ENCODE results near the gene POM121C. TPM values are rescaled to one million over a fixed set of nuclear protein-coding genes. Genes with fewer than 3 reads are reported as not detected.
"Not testable (repeated sequence)": the region's sequence is repeated elsewhere in the genome, so short reads cannot be mapped to it uniquely, and the experiment has no call there.

Gene POM121C
- 10 to 100 TPM; 28.8 to 31.4 TPM for total RNA-seq
- long read RNA-seq, donor 1, partial matches to known transcripts: 11 of 22 reads
- long read RNA-seq, donor 1, other reads (novel, unspliced or antisense): 11 of 22 reads
- long read RNA-seq, donor 2, partial matches to known transcripts: 17 of 23 reads
- long read RNA-seq, donor 2, other reads (novel, unspliced or antisense): 6 of 23 reads

DNA sequence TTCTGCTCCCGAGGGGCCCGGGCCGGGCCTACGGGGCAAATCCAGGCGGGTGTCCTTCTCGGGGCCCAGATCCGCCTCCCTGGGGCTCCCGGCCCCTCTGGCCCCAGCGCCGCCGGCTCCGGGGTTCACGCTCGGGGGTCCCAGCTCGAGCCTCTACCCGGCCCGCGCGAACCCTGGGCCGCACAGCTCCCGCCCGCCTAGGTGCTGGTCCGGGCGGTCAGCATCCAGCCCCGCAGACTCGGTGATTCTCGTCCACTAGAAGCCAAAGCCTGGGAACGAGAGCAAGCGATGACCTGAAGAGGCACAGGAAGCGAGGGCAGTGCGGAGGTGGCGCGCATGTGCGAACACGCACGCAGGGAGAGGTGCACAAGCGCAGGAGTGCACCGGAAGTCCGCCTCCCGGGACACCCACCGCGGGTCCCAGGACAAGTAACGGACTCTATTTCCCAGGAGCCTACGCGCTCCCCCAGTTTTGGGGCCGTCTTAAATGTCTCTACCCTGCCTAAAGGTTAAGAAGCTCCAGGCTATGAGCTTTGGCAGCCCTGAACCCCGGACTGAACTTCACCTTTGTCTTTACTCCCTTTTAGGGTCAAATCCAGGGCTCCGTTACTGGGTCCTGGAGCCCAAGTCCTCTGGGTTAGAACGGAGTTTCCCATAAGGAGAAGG, at the start of gene POM121C:
Gene POM121C (minus strand): TSS at position 321 of the 665 bp plus-strand sequence. CDS start 44,803 bp downstream, outside the sequence.
- intact Hi-C loops (cut with DNase I): not testable (repeated sequence)

GRCh38 chr7:75534727-75535307, 48.7 kb upstream of the POM121C start:
- intact Hi-C loops (cut with DNase I): no loop called here

More for the DNA sequence above, at the start of gene POM121C:
- DNase-seq (ENCODE audit: low spot score): peak; percentile 97

DNA sequence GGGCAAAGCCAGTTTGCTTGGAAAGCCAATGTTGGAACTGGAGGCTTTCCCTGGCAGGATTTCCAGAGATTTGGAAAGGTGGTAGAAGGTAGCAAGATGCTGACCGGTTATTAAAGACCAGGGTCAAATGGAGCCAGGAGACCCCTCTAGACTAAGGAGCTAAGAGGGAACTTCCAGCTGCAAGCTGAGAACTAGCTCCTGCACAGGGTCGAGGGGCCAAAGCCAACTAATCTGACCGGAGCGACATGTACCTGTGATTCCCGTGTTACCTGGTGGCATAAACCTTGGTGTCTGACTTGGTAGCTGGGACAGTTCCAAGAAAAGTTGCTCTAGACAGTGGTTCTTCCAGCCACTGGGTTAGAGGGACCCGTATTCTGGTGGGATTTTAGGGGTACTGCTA, 47.8 kb upstream of the POM121C start:
- peak; percentile 19 for DNase-seq (ENCODE audit: low spot score)
- intact Hi-C loops (cut with DNase I): no loop called here

More at GRCh38 chr7:75534727-75535307, 48.7 kb upstream of the POM121C start:
- DNase-seq (ENCODE audit: low spot score): no peak

- peak; percentile 24 for DNase-seq (ENCODE audit: low spot score)
Measured at GRCh38 chr7:75532639-75533038, 46.5 kb upstream of the POM121C start.

GRCh38 chr7:75531359-75531821, 45.3 kb upstream of the POM121C start:
- peak; percentile 28 for DNase-seq (ENCODE audit: low spot score)
- intact Hi-C loops (cut with DNase I): no loop called here

More at GRCh38 chr7:75532639-75533038, 46.5 kb upstream of the POM121C start:
- intact Hi-C loops (cut with DNase I): no loop called here

DNA sequence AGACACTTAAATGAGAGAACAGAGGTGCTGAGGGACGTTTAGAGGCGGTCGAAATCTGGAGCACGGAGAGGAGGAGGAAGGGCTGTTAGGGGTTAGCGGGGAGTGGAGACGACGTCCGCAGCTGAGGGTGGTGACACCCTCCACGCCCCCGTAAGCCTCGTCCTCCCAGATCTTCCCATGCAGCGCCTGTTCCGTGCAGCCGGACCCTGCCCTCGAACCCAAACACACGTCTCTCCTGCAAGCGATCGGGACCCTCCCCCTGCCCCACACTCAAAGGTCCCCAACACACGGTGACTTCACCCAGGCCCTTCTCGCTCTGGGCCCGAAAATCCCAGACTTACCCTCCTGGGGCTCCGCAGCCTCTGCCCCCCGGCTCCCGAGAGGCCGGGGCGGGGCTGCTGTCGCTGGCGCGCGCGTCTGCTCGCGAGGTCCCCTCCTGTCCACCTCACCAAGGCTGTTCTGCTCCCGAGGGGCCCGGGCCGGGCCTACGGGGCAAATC, 41.2 kb upstream of the POM121C start:
- peak; percentile 78 for DNase-seq (ENCODE audit: low spot score)
- intact Hi-C loops (cut with DNase I): not testable (repeated sequence)

DNA sequence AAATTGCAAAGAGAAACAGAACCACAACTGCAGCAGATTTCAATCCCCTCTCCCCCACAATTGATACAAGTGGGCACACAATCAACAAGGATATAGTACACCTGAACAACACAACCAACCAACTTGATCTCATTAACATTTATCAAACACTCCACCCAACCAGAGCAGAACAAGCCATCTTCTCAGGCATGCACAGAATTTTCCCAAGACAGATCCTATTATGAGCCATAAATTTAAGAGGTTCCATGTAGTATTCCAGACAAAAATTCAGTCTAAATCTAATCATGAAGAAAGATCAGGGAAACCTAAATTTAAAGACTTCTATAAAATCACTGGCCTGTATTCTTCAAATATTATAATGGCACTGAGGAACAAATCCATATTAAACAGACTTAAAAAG, 35.6 kb upstream of the POM121C start:
- DNase-seq (ENCODE audit: low spot score); intact Hi-C loops (cut with DNase I): not testable (repeated sequence)

DNA sequence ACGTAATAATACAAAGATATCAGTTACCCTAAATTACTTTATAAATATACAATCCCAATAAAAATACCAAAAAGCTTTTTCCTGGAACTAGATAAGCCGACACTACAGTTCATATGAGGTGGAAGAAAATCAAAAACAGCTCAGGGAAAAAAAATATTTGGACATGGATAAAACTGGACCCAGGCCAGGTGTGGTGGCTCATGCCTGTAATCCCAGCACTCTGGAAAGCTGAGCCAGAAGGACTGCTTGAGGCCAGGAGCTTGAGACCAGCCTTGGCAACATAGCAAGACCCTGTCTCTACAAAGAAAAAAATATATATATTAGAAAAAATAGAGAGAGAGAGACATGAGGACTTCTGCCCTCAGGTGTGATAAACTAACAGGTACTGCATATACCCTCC, 32.7 kb upstream of the POM121C start:
- intact Hi-C loops (cut with DNase I): not testable (repeated sequence)

GRCh38 chr7:75509033-75509432, 22.9 kb upstream of the POM121C start:
- intact Hi-C loops (cut with DNase I); DNase-seq (ENCODE audit: low spot score): not testable (repeated sequence)

More for the DNA sequence above, 32.7 kb upstream of the POM121C start:
- peak; percentile 32 for DNase-seq (ENCODE audit: low spot score)

- DNase-seq (ENCODE audit: low spot score); intact Hi-C loops (cut with DNase I): not testable (repeated sequence)
Measured at GRCh38 chr7:75492020-75492419, 5.9 kb upstream of the POM121C start, which contains the start of gene SPDYE5. Gene SPDYE5 (plus strand): TSS chr7:75492320. CDS start chr7:75494048, 1,728 bp downstream.

- DNase-seq (ENCODE audit: low spot score); intact Hi-C loops (cut with DNase I): not testable (repeated sequence)
Measured at GRCh38 chr7:75485355-75485978, 632 bp downstream of the POM121C start.

GRCh38 chr7:75480313-75480712, 5.8 kb downstream of the POM121C start:
- DNase-seq (ENCODE audit: low spot score); intact Hi-C loops (cut with DNase I): not testable (repeated sequence)

DNA sequence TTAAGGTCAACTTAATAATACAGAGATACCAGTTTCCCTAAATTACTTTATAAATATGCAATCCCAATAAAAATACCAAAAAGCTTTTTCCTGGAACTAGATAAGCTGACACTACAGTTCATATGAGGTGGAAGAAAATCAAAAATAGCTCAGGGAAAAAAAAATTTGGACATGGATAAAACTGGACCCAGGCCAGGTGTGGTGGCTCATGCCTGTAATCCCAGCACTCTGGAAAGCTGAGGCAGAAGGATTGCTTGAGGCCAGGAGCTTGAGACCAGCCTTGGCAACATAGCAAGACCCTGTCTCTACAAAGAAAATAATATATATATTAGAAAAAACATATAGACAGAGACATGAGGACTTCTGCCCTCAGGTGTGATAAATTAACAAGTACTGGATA, 8.6 kb downstream of the POM121C start:
- intact Hi-C loops (cut with DNase I); DNase-seq (ENCODE audit: low spot score): not testable (repeated sequence)

GRCh38 chr7:75470166-75470565, 15.9 kb downstream of the POM121C start:
- DNase-seq (ENCODE audit: low spot score); intact Hi-C loops (cut with DNase I): not testable (repeated sequence)

- intact Hi-C loops (cut with DNase I); DNase-seq (ENCODE audit: low spot score): not testable (repeated sequence)
Measured at GRCh38 chr7:75460541-75460940, 25.6 kb downstream of the POM121C start.

DNA sequence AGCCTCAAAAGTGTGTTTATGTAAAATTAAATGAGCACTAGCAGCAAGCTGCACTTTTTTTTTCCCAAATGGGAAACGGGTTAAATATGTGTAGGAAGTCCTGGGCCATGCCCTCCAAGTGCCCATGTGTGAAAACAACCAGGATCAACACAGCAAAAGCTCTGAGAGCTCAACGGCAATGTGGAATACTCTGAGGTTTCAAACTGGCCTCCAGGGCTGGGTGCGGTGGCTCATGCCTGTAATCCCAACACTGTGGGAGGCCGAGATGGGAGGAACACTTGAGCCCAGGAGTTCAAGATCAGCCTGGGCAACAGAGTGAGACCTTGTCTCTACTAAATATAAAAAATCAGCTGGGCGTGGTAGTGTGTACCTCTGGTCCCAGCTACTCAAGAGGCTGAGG, 28.1 kb downstream of the POM121C start:
- intact Hi-C loops (cut with DNase I): not testable (repeated sequence)

DNA sequence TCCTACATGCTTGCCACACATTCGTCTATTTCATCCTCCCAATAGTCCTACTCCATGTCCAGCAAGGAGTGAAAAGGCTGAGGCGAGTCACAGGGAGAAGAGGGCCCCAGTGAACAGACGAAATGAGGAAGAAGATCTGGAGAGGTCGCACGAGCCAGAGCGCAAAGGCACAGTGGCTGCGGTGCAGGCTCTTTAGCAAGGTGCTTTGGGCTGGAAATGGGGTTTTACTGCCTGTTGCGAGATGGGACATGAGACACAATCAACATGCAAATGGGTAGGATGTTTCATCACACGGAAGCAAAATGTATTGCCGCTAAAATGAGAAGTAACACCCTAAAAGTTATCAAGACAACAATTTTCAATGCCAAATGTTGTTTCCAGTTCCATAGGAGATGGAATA, 29.7 kb downstream of the POM121C start:
- DNase-seq (ENCODE audit: low spot score); intact Hi-C loops (cut with DNase I): not testable (repeated sequence)

More for the DNA sequence above, 28.1 kb downstream of the POM121C start:
- DNase-seq (ENCODE audit: low spot score): not testable (repeated sequence)

DNA sequence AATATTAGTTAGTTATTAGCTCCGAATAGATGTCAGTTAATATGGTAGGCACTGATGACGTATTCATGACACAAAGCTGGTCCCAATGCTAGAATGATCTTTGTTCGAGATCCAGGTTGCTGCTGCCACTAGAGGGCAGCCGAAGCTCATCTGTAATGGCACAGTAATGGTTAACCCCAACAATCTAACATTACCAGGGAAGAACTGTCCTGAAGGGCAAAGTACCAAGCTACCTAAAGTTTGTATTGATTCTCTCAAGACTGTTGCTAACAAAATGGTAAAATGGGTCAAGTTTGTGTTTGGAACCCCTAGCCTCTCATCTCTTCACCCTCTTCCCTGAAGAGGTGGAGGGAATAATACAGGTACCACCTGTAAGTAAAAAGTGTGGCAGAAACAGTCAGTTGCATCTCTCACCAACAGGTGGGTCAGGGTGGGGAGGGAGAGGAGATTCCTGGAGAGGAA, 33.6 kb downstream of the POM121C start:
- not testable (repeated sequence) for DNase-seq (ENCODE audit: low spot score)

GRCh38 chr7:75449946-75450345, 36.2 kb downstream of the POM121C start:
- DNase-seq (ENCODE audit: low spot score); intact Hi-C loops (cut with DNase I): not testable (repeated sequence)

More for the DNA sequence above, 33.6 kb downstream of the POM121C start:
- intact Hi-C loops (cut with DNase I): not testable (repeated sequence)

Data from posterior vena cava (tissue), 2 donors.